Activated naive CD4-positive, alpha-beta T cell treated with anti-CD3 and anti-CD28 coated beads, Interleukin-2, amount 50 U/mL, for 72 hours (primary cell): ENCODE data around the gene RPS5. TPM values are rescaled to one million over a fixed set of nuclear protein-coding genes. Genes with fewer than 3 reads are reported as not detected.
"Not testable (repeated sequence)": the region's sequence is repeated elsewhere in the genome, so short reads cannot be mapped to it uniquely, and the experiment has no call there.

Experiments
- ATAC-seq, 2 donors: fragments of 150-1000 bp; cut with Tn5 transposase; 2 replicates each; pipeline ENCODE4 v1.10.0; 2021; ENCODE audit warnings: mild to moderate bottlenecking in 2 of 2, moderate library complexity in 2 of 2
- DNase-seq, 2 donors: peaks; one replicate each; pipeline ENCODE4 v3.0.0; 2021 to 2022; ENCODE audit warnings: low spot score in 2 of 2
- H3K27ac Mint-ChIP-seq, 2 donors: one replicate each; pipeline ENCODE4 v1.8.0; 2022; ENCODE audit warnings: mild to moderate bottlenecking in 2 of 2, mixed read lengths in 2 of 2
- H3K36me3 Mint-ChIP-seq, 2 donors: one replicate each; pipeline ENCODE4 v1.8.0; 2022; ENCODE audit warnings: mixed read lengths in 2 of 2
- H3K9me3 Mint-ChIP-seq, 2 donors: one replicate each; pipeline ENCODE4 v1.8.0; 2022; ENCODE audit warnings: mixed read lengths in 2 of 2
- total RNA-seq, 2 donors: library from RNA; stranded (reverse); gene quantifications; one replicate each; pipeline ENCODE4 v1.2.3, GENCODE V29; 2022

The RPS5 gene
- 1,000 to 10,000 TPM; 1,454 to 1,511 TPM for total RNA-seq

DNA sequence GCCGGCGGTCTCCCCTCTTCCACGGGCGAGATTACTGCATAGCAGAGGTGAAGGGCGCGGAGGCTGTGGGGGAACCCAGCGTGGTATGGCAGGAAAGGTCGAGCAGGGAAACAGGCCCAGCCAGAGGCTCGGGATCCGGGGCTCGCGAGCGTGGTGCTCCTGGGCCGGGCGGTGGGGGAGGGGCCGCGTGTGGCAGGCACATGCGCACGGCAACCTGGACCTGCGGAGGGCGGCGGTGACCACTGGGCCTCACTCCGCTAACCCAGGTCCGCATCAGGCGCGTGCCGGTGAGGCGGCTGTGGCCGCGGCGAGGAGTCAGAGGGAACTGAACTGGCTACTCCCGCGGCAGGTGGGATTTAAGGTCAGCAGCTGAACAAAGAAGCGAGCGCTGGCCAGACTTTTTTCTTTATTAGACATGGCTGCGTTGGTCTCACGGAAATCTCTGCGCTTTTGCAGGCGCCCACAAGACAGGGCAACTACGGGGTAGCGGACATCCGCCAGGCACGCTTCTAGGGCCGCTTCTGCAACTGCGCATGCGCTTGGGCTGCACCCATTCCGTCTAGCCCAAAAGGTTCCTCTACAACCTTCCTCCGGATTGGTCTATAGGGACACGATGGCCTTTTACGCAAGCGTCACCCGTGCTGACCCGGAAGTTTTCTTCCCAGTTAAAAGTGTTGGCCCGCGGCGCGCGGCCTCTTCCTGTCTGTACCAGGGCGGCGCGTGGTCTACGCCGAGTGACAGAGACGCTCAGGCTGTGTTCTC lies at the start of gene RPS5:
Gene RPS5, plus strand, starts transcription at position 694 of the 762 bp plus-strand sequence. CDS start 869 bp downstream, outside the sequence.
- peaks cover 33 to 37% of the 10 kb centered on the region in 2 donors for H3K36me3 Mint-ChIP-seq
- peak within 1 kb of the TSS; percentile 97 for H3K27ac Mint-ChIP-seq
- peak; percentile 96 to 98 for ATAC-seq
- peak; percentile 95 to 96 for DNase-seq
- no peaks in the 10 kb centered on the region for H3K9me3 Mint-ChIP-seq

DNA sequence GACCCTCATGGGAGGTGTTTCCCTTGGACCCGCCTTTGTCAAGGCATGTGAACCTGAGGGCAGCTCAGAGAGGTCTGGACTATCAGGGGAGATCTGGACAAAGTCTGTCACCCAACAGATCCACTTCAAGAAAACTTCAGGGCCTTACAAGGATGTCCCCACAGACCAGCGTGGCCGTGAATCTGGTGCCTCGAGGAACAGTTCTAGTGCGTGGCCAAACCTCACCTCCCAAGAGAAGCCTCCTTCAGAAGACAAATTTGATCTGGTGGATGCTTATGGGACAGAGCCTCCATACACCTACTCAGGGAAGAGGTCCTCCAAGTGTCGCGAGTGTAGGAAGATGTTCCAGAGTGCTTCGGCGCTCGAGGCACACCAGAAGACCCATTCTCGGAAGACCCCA lies 48.7 kb upstream of the RPS5 start:
- H3K9me3 Mint-ChIP-seq = peaks cover 0 to 4% of the 10 kb centered on the region in 2 donors
- ATAC-seq = no peak
- no peak for DNase-seq
- H3K27ac Mint-ChIP-seq = no peak overlapping the region
- peaks cover 30 to 34% of the 10 kb centered on the region in 2 donors for H3K36me3 Mint-ChIP-seq

DNA sequence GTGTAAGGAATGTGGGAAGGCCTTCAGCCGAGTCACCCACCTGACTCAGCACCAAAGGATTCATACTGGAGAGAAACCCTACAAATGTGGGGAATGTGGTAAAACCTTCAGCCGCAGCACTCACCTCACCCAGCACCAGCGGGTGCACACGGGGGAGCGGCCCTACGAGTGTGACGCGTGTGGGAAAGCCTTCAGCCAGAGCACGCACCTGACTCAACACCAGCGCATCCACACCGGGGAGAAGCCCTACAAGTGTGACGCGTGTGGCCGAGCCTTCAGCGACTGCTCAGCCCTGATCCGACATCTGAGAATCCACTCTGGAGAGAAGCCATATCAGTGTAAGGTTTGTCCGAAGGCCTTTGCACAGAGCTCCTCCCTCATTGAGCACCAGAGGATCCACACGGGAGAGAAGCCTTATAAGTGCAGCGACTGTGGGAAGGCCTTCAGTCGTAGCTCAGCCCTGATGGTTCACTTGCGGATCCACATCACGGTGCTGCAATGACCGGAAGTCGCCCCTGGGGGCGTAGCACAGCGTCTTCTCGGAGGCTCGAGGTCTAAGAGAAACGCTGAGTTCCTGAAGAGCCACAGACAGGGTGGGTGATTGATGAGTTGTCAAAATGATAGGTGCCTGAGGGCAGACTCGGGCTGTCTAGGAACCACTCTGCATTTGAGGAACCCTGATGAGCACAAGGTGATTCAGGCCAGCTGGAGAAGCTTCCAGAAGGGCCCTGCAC lies 48.1 kb upstream of the RPS5 start:
- Mint-ChIP-seq H3K9me3 (peaks cover 0 to 4% of the 10 kb centered on the region in 2 donors), H3K27ac (no peak overlapping the region), H3K36me3 (peaks cover 30 to 34% of the 10 kb centered on the region in 2 donors)
- peak in 1 of 2 donors; percentile 13 for ATAC-seq
- no peak for DNase-seq

DNA sequence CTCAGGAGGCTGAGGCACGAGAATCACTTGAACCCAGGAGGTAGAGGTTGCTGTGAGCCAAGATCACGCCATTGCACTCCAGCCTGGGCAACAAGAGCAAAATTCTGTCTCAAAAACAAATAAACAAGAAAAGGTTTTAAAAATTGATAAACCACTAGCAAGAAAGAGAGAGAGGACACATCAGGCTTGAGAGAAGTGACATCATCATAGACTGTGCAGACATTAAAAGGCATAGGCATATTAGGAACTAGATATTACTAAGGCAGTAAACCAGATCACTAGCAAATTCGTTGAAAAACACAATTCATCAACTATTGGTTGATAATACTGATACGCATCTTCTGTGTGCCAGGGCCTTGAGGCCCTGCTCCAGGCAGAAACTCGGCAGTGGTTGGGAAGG lies 41.5 kb upstream of the RPS5 start:
- Mint-ChIP-seq H3K9me3 (no peaks in the 10 kb centered on the region), H3K36me3 (peaks cover 10 to 14% of the 10 kb centered on the region in 2 donors), H3K27ac (peak overlapping the region; percentile 56 to 84)
- no peak for DNase-seq
- ATAC-seq = no peak

DNA sequence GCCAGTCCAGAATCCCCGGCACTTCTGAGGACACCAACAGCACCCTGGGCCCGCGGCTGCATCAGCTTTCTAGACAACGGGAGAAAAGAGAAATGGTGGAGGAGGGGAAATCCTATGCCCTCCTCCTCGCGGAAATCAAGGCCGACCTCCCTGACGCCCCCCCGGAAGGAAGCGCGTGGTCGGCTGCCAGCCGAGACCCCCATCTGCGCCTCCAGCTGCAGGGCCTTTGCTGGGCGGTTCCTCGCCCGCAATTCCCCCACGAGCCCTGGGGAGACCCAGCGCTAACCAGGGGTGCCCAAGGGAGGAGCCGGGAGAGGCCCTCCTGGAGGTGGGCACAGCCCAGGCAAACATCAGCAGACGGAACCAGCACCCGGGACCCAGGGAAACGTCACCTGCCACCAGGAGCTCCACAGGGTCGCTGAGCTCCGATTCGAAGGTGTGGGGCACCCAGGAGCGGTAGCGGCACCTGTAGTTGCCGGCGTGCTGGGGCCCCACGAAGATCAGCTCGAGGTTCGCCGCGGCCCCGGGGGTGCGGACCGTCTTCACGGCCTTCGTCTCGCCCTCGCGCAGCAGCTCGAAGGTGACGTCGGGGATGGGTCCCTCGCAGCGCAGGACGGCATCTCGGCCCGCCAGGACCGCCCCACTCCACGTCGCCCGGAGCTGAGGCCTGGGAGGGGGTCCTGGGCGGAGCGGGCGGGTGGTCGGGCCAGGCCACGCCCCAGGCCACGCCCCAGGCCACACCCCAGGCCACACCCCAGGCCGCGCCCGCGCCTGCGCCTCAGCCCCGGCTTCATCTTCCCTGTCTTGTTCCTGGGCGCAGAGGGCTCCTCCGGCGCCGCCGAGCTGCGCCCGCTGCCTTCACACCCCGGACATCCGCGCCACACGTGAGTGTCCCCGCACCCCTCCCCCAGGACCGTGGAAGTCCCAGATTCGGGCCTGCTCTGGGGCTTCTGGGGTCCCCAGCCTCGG lies 39.8 kb upstream of the RPS5 start:
- ATAC-seq (peak; percentile 97 to 99), DNase-seq (peak; percentile 84 to 92)
- Mint-ChIP-seq H3K36me3 (peaks cover 20 to 24% of the 10 kb centered on the region in 2 donors), H3K9me3 (no peaks in the 10 kb centered on the region), H3K27ac (peak overlapping the region; percentile 84 to 94)

DNA sequence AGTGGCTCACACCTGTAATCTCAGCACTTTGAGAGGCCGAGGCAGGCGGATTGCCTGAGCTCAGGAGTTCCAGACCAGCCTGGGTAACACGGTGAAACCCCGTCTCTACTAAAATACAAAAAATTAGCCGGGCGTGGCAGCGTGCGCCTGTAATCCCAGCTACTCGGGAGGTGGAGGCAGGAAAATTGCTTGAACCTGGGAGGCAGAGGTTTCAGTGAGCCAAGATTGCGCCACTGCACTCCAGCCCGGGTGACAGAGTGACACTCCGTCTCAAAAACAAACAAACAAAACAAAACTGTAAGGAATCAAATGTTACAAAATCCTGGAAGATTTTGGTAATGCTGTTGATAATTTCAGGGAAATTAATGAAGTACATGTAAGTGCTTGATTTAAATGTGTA lies 39.0 kb upstream of the RPS5 start:
- Mint-ChIP-seq H3K27ac (peak overlapping the region; percentile 84 to 94), H3K36me3 (peaks cover 20 to 24% of the 10 kb centered on the region in 2 donors)
- ATAC-seq = peak in 1 of 2 donors; percentile 6
- not testable (repeated sequence) for DNase-seq, H3K9me3 Mint-ChIP-seq

DNA sequence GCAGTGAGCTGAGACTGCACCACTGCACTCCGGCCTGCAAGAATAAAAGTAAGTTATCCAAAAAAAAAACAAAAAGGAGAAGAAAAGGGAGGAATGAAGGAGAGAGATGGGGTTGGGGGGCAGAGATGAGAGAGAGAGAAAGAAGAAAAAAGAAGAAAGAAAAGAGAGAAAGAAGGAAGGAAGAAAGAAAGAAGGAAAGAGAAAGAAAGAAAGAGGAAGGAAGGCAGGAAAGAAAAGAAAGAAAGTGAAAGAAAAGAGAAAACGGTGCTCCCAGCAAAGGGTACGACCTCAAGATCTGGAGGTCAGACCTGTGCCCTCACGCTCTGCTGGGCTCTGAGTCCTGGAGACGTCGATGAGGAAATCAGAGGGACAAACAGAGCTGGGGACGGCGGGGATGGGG lies 37.5 kb upstream of the RPS5 start:
- peaks cover 20 to 24% of the 10 kb centered on the region in 2 donors for H3K36me3 Mint-ChIP-seq
- no peak for DNase-seq
- no peak for ATAC-seq
- H3K27ac Mint-ChIP-seq = peak overlapping the region in 1 of 2 donors; percentile 49
- H3K9me3 Mint-ChIP-seq = no peaks in the 10 kb centered on the region

DNA sequence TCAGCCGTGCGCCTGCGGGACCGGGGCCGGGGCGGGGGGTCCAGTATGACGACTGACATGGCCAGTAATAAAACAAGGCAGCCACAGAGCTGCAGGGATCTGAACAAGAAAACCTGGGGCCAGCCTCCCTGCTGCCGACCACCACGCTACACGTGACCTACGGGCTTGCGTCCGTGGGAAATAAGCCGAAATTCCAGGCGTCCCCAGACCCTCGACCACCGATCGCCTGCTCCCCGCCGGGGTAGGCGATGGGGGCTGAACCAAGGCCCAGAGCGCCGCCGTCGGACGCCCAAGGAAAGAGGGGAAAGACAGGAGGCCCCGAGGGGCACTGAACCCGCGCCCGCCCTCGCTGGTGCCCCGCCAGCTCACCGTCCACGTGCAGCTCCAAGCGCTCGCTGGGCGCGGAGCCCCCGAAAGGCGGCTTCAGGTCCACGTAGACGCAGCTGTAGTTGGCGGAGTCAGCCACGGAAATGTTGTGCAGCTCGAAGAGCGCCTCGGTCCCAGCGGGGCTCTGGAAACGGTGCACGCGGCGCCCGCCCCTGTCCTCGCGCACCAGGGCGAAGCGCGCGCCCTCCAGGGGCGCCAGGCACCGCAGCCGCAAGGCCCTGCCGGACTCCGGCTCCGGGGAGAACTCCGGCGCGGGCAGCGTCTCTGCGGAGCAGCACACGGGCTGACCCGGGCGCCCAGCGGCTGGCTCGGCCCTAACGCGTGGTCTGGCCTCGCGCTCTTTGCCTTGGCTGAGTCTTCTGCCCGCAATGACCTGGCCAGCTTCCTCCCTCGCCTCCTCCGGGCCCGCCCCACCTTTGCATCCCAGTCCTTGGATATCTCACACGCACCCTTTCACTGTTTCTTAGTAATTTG lies 36.8 kb upstream of the RPS5 start:
- peak overlapping the region in 1 of 2 donors; percentile 49 for H3K27ac Mint-ChIP-seq
- ATAC-seq (no peak), DNase-seq (no peak)
- H3K36me3 Mint-ChIP-seq = peaks cover 20 to 24% of the 10 kb centered on the region in 2 donors
- no peaks in the 10 kb centered on the region for H3K9me3 Mint-ChIP-seq

DNA sequence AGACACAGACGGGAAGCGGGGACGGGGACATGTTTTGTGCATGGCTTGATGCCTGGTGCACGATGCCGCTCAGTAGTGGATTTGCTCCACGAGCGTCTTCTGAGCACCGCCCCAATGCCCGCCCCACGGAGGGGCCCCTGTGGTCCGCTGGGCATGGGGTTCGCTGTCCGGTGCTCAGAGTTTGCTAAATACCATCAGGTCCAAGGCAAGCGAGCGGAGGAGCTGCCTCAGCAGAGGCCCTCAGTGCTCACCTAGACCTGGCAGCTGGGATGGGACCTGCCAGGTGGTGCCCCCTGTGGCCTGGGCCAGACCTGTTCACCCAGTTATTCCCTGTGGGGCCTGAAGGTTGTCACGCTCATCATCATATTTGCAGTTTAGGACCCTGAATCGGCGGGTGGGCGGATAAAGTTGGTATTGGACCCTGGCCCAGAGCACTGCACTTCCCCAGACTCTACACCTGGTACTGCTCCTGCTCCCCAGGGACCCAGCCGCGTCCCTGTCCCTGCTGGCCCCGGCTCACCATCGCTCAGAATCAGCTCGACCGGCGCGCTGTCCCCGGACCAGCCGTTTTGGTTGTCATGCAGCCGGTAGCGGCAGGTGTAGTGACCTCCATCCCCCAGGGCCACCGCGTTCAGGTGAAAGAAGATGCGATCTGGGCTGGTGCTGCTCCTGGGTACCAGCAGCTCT lies 36.1 kb upstream of the RPS5 start:
- no peaks in the 10 kb centered on the region for H3K9me3 Mint-ChIP-seq
- peaks cover 17 to 21% of the 10 kb centered on the region in 2 donors for H3K36me3 Mint-ChIP-seq
- H3K27ac Mint-ChIP-seq = no peak overlapping the region
- DNase-seq = no peak
- no peak for ATAC-seq

DNA sequence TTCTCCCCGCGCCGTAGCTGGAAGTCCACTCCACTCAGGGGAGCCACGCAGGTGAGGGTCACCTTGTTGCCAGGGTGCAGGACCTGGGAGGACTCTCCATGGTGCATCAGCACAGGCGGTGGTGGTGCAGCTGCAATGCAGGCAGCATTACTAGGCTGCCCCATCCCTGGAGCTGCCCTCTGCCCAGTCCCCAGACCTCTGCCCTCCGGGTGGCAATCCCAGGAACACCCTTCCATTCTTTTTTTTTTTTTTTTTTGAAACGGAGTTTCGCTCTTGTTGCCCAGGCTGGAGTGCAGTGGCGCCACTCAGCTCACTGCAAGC lies 35.6 kb upstream of the RPS5 start:
- Mint-ChIP-seq H3K36me3 (peaks cover 16 to 23% of the 10 kb centered on the region in 2 donors), H3K9me3 (no peaks in the 10 kb centered on the region), H3K27ac (no peak overlapping the region)
- ATAC-seq (no peak), DNase-seq (no peak)

DNA sequence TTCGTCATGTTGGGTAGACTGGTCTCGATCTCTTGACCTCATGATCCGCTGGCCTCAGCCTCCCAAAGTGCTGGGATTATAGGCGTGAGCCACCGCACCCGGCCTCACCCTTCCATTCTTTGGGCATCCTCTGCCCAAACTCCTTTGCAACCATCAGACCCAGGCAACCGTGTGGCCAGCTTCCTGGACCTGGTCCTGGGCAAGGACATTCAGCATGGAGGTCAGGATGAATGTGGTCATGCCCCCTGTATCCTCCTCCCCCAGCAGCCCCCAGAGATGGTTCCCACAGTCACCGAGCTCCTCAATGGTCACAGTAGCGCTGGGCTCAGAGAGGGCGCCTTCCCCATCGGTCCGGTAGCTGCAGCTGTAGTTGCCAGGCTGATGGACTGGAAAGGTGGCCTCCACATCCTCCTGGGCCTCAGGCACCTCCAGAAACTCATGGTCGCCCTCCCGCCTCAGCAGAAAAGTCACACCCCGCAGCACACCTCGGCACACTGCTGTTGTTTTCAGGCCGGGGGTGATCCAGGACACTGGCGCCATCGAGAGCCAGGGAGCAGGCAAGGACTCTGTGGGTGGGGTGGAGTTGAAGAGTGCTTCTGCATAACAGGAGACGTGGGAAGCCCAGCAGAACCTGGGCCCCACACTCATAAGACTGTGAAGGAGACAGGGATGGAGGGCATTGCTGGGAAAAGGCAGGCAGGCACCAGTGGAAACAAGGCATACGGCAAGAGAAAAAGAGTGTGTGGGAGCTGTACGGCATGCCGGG lies 34.9 kb upstream of the RPS5 start:
- DNase-seq (no peak), ATAC-seq (no peak)
- Mint-ChIP-seq H3K27ac (no peak overlapping the region), H3K36me3 (peaks cover 16 to 23% of the 10 kb centered on the region in 2 donors), H3K9me3 (no peaks in the 10 kb centered on the region)

DNA sequence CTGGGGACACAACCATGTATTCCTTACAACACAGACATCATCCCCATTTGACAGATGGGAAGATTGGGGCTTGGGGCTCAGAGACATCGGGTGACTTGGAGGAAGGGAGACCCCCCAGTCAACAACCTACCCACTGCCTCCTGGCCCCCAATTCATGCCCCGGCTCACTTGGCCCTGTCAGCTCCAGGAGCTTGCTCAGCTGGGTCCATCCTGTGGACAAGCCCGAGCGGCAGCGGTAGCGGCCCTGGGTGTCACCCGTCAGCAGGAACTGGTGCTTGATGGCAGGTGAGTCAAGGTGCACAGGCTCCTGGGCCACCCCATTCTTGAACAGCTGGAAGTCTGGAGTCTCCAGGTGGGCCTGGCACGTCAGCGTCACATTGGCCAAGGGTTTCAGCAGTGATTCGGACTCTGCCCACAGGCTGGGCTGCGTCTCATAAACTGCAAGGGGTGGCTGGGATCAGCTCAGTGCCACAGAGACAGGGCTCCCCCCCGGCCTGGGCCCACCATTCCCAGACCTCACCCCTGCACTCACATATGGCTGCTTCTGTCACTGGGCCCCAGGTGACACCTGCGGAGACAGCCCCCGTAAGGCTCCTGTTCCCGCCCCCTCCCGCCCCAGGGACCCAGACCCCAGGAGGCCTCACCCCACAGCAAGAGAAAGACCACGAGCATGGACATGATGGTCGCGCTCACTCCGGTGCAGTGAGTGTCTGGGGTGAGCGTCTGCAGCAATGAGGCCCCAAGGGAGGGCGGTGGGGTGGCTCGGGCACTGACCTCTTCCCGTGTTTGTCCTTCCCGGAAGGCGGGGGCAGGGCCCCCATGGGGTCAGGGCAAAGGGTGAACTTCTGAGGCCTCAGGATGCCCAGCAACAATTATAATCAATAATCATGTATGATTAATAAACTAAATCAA lies 34.1 kb upstream of the RPS5 start, which contains the start of gene A1BG:
Gene A1BG, minus strand, starts transcription at position 733 of the 912 bp plus-strand sequence. Its CDS starts 55 bp downstream, at position 678.
- ATAC-seq = no peak

DNA sequence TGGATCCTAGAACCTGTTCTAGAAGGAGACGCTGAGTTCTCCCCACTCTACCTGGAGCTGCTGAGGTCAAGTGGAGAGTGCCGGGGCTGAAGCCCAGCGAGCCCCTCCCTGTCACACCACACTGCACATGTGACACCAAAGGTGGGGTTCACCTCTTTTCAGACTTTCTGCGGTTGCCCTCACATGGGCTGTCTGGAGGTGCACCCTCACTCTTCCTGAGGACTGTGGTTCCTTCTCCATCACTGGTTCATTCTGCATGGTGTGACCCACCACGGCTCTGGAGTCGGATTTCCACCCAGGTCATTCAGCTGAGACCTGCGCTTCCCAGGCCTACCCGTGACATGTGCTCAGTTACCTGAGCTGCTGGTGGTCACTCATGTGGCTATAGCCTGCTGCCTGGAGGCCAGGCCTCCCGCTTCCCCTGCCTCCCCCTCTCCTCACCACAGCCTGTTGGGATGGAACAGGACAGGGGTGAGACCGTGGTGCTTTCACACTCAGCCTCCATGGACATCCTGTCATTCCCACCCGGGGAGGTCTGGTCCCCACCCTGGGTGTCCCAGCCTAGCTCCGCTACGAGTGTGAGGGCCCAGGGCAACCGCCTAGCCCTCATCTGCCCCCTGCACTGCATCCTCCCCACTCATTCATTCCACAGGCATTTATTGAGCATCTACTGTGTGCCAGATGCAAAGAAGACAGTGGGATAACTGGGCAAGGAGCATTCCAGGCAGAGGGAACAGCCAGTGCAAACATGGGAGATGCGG lies 33.2 kb upstream of the RPS5 start:
- Mint-ChIP-seq H3K36me3 (peaks cover 16 to 23% of the 10 kb centered on the region in 2 donors), H3K9me3 (no peaks in the 10 kb centered on the region), H3K27ac (no peak overlapping the region)
- ATAC-seq (no peak), DNase-seq (no peak)

More for the DNA sequence above, 34.1 kb upstream of the RPS5 start, which contains the start of gene A1BG:
- Mint-ChIP-seq H3K36me3 (peaks cover 16 to 23% of the 10 kb centered on the region in 2 donors), H3K9me3 (no peaks in the 10 kb centered on the region), H3K27ac (no peak within 1 kb of the TSS)
- DNase-seq = no peak
